Fibroblast of upper back skin (primary cell): ENCODE results near the gene IL15RA.
"Not testable (repeated sequence)": the region's sequence is repeated elsewhere in the genome, so short reads cannot be mapped to it uniquely, and the experiment has no call there.

ENCODE experiments used
- DNase-seq: peaks from one replicate; pipeline ENCODE4 v3.0.0-alpha.2; 2013

The IL15RA gene

DNA sequence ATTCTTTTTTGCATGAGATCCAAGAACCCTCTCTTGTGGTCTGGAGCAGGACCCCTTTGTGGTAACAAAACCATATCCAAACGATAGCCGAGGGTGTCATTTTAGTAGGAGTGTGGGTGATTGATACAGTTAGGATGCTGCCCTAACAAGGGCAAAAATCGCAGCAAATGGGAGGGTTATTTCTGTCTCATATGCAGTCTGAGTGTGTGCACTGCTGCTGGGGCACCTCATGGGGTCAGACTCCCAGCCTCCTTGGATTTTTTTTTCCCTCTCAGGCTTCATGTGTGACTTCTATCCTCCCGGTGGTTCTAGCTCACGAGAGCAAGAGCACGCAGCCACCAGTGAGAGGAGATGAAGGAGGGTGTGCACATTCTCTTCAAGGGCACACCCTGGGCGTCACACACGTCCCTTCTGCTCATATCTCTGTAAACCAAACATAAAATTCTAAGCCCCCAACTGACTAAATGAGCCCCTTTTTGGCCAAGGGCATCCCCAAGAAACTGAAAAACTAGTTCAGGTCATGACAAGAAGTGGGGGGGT is 28.6 kb upstream of the IL15RA start:
- no peak for DNase-seq

- DNase-seq: not testable (repeated sequence)
Measured at GRCh38 chr10:6005161-6005804, 27.9 kb upstream of the IL15RA start.

GRCh38 chr10:6002809-6003510 is 25.6 kb upstream of the IL15RA start:
- no peak for DNase-seq

GRCh38 chr10:5999440-6000165 is 22.3 kb upstream of the IL15RA start:
- no peak for DNase-seq

GRCh38 chr10:5996696-5997095 is 19.4 kb upstream of the IL15RA start:
- no peak for DNase-seq

GRCh38 chr10:5992398-5992797 is 15.1 kb upstream of the IL15RA start:
- no peak for DNase-seq

DNA sequence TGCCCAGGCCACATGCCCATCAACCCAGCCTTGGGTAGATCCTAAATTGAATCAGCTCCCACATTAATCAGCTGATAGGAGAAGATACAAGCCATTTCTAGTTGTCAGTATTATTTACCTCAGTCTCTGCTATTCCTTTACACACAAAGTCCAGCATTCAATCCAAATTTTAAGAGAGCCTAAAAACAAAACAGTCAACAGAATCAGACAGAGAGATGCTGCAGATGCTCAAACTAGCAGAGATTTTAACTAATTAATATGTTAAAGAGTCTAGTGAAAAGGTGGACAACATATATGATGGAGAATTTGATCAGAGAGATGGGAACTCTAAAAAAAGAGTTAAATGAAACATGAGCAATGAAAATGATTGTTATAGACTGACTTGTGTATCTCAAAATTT is 14.4 kb upstream of the IL15RA start:
- no peak for DNase-seq

DNA sequence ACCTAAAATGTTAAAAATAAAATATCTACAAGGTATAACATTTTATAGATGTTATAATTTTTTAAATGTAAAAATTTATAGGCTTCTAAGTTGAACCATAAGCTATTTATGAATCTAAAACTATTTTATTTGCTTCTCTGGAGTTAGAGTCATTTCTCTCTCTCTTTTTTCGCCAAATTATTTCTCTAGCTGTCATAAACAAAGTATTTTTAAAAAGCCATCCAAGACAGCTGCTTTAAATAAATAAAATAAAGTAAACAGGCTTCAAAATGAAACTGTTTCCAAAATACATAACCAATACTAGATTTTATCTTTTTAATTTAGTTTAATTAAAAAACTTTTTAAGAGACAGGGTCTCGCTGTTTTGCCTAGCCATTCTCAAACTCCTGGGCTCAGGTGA is 12.4 kb upstream of the IL15RA start:
- DNase-seq: no peak

GRCh38 chr10:5988336-5988920 is 11.1 kb upstream of the IL15RA start:
- DNase-seq: no peak

GRCh38 chr10:5987747-5988146 is 10.4 kb upstream of the IL15RA start:
- DNase-seq: no peak

GRCh38 chr10:5985029-5985428 is 7.7 kb upstream of the IL15RA start:
- no peak for DNase-seq

DNA sequence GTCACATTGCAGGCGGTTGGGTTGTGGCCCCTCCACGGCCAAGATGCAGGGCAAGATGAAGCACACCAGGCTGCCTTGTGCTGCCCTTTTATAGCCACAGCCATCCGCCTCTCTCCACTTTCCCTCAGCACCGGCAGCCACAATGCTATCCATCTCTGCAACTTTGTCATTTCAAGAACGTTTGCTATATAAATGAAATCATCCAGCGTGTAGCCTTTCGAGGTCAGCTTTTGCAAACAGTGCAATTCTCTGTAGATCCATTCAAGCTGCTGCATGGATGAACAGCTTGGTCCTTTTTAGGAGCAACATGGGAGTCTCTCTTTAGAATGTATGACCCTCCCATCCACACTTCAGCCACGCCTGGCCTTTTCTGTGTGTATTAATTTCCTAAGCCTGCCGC is 6.4 kb upstream of the IL15RA start:
- no peak for DNase-seq

GRCh38 chr10:5981529-5981928 is 4.2 kb upstream of the IL15RA start:
- DNase-seq: no peak

- DNase-seq: no peak
Measured at GRCh38 chr10:5978230-5978489, 817 bp upstream of the IL15RA start.

- no peak for DNase-seq
Measured at GRCh38 chr10:5976512-5977470, 552 bp downstream of the IL15RA start.

- DNase-seq: no peak
Measured at GRCh38 chr10:5975641-5976473, 1.5 kb downstream of the IL15RA start.

GRCh38 chr10:5973069-5973468 is 4.3 kb downstream of the IL15RA start:
- no peak for DNase-seq

GRCh38 chr10:5971886-5972285 is 5.5 kb downstream of the IL15RA start:
- no peak for DNase-seq

- DNase-seq: no peak
Measured at GRCh38 chr10:5971315-5971832, 6.0 kb downstream of the IL15RA start.

- no peak for DNase-seq
Measured at GRCh38 chr10:5970527-5970926, 6.8 kb downstream of the IL15RA start.

DNA sequence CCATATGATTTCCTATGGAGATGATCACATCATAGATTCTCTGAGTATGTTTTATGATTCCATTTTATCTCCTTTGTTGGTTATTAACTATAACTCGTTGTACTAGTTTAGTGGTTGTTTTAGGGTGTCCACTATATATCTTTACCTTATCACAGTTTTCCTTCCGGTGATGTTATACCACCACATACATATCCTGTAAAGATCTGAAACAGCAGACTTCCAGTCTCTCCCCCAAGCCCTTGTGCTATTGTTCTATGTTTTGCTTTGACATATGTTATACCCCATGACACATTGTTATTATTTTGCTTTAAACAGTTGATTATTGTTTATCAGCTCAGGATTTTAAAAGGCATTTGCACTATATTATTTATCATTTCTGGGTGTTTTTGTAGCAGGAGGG is 7.3 kb downstream of the IL15RA start:
- DNase-seq: no peak
